Smooth muscle cell (in vitro differentiated cells): ENCODE data around the gene PALMD. TPM values are rescaled to one million over a fixed set of nuclear protein-coding genes. Genes with fewer than 3 reads are reported as not detected.
A peak's percentile ranks its signal among the peaks of the same experiment; 100 is the strongest.

Experiments used
- DNase-seq: peaks from one replicate; lab custom pipeline; 2025; ENCODE audit not compliant: unreplicated experiment; lab: John Stamatoyannopoulos, UW
- H2AFZ ChIP-seq: fragments of 200-600 bp; sonication (generic); 2 replicates; pipeline ENCODE4 v1.6.0; 2016; ENCODE audit warnings: antibody characterized with exemption, low read depth, mild to moderate bottlenecking
- H3F3A ChIP-seq: fragments of 200-600 bp; sonication (generic); 2 replicates; pipeline ENCODE4 v1.6.0; 2017; ENCODE audit warnings: antibody characterized with exemption, low read depth
- H3K27ac ChIP-seq: fragments of 200-600 bp; sonication (generic); 2 replicates; pipeline ENCODE4 v1.5.1; 2016; ENCODE audit warnings: low read depth, mild to moderate bottlenecking
- H3K27me3 ChIP-seq: fragments of 200-600 bp; sonication (generic); 2 replicates; pipeline ENCODE4 v1.6.1; 2016; ENCODE audit warnings: low read depth, mild to moderate bottlenecking
- H3K36me3 ChIP-seq: fragments of 200-600 bp; sonication (generic); 2 replicates; pipeline ENCODE4 v1.5.1; 2016; ENCODE audit warnings: low read depth
- H3K4me1 ChIP-seq: fragments of 200-600 bp; sonication (generic); 2 replicates; pipeline ENCODE4 v1.5.1; 2016; ENCODE audit warnings: low read depth
- H3K4me2 ChIP-seq: fragments of 200-600 bp; sonication (generic); 2 replicates; pipeline ENCODE4 v1.6.0; 2016; ENCODE audit warnings: mild to moderate bottlenecking
- H3K4me3 ChIP-seq: fragments of 200-600 bp; sonication (generic); 2 replicates; pipeline ENCODE4 v1.5.1; 2016; ENCODE audit warnings: mild to moderate bottlenecking
- H3K79me2 ChIP-seq: fragments of 200-600 bp; sonication (generic); 2 replicates; pipeline ENCODE4 v1.6.0; 2016; ENCODE audit warnings: low read depth, mild to moderate bottlenecking
- H3K9ac ChIP-seq: fragments of 200-600 bp; sonication (generic); 2 replicates; pipeline ENCODE4 v1.6.0; 2016; ENCODE audit warnings: low read depth
- H3K9me3 ChIP-seq: fragments of 200-600 bp; sonication (generic); replicated peaks from 2 replicates; pipeline ENCODE4 v1.5.1; 2016; ENCODE audit warnings: low read depth
- H4K20me1 ChIP-seq: fragments of 200-600 bp; sonication (generic); 2 replicates; pipeline ENCODE4 v1.6.0; 2016; ENCODE audit warnings: low read depth
- CTCF ChIP-seq: fragments of 200-600 bp; sonication (generic); IDR thresholded peaks from 2 replicates; pipeline ENCODE4 v1.5.1; 2017; ENCODE audit warnings: borderline replicate concordance, mild to moderate bottlenecking, antibody characterized with exemption; ENCODE audit not compliant: insufficient read depth, poor library complexity, severe bottlenecking
- WGBS: methylation state at CpG from one replicate; pipeline ENCODE4 v1.1.7; 2016; ENCODE audit warnings: low lambda C conversion rate; 5-methylcytosine and 5-hydroxymethylcytosine counted together
- polyA plus RNA-seq: library from polyadenylated mRNA; unstranded; fragments of >200 nt; fragmentation: Nextera tagmentation; extraction: Ambion mirVana; gene quantifications from 2 replicates; pipeline ENCODE4 v1.2.1, GENCODE V29; 2016
- total RNA-seq: library from RNA; depleted of rRNA; stranded (reverse); fragments of >200 nt; gene quantifications from 2 replicates; pipeline ENCODE4 v1.2.3, GENCODE V29; 2014

PALMD gene
- total and polyA plus RNA-seq, 2 experiments from 2014 or later, result 1.1 to 1.2 TPM

GRCh38 chr1:99645203-99645602, 710 bp upstream of the PALMD start:
- 74% methylated on average over 5 of the region's 5 CpGs for WGBS
- no peak overlapping the region for H2AFZ ChIP-seq

GRCh38 chr1:99646868-99647267, 955 bp downstream of the PALMD start:
- 86% methylated on average over 5 of the region's 5 CpGs for WGBS
- H3K4me1 ChIP-seq, result peaks cover 13% of the 10 kb centered on the region

More at GRCh38 chr1:99645203-99645602, 710 bp upstream of the PALMD start:
- Histone ChIP-seq H3K79me2 (no peaks in the 10 kb centered on the region), H3K9me3 (no peaks in the 10 kb centered on the region), H3K4me3 (no peak overlapping the region), H3K27me3 (no peaks in the 10 kb centered on the region), H3K9ac (no peak overlapping the region), H3F3A (peaks cover 3% of the 10 kb centered on the region), H3K4me1 (peaks cover 13% of the 10 kb centered on the region), H3K4me2 (peak overlapping the region; percentile 85), H3K27ac (no peak overlapping the region), H3K36me3 (no peaks in the 10 kb centered on the region), H4K20me1 (no peaks in the 10 kb centered on the region)
- TF ChIP-seq CTCF, result no peak
- DNase-seq, result no peak

GRCh38 chr1:99647490-99647889, 1.6 kb downstream of the PALMD start:
- peaks cover 15% of the 10 kb centered on the region for H3K4me1 ChIP-seq
- no peak overlapping the region for H3K4me2 ChIP-seq
- H3K9me3 ChIP-seq, result no peaks in the 10 kb centered on the region
- TF ChIP-seq CTCF, result no peak
- no peak overlapping the region for H3K9ac ChIP-seq
- H3K4me3 ChIP-seq, result peak overlapping the region; percentile 44
- H2AFZ ChIP-seq, result peak overlapping the region; percentile 57
- H3K36me3 ChIP-seq, result no peaks in the 10 kb centered on the region
- DNase-seq, result no peak
- H3K27me3 ChIP-seq, result no peaks in the 10 kb centered on the region
- peaks cover 3% of the 10 kb centered on the region for H3F3A ChIP-seq
- H3K79me2 ChIP-seq, result no peaks in the 10 kb centered on the region
- 82% methylated on average over 4 of the region's 4 CpGs for WGBS
- H3K27ac ChIP-seq, result no peak overlapping the region
- H4K20me1 ChIP-seq, result no peaks in the 10 kb centered on the region

More at GRCh38 chr1:99646868-99647267, 955 bp downstream of the PALMD start:
- no peak for DNase-seq
- Histone ChIP-seq H3K9me3 (no peaks in the 10 kb centered on the region), H3K79me2 (no peaks in the 10 kb centered on the region), H3F3A (peaks cover 3% of the 10 kb centered on the region), H3K4me3 (peak overlapping the region; percentile 44), H4K20me1 (no peaks in the 10 kb centered on the region), H3K27me3 (no peaks in the 10 kb centered on the region), H2AFZ (peak overlapping the region; percentile 92), H3K27ac (no peak overlapping the region), H3K4me2 (peak overlapping the region; percentile 85), H3K36me3 (no peaks in the 10 kb centered on the region), H3K9ac (no peak overlapping the region)
- no peak for TF ChIP-seq CTCF

- Histone ChIP-seq H3K27me3 (no peaks in the 10 kb centered on the region), H4K20me1 (no peaks in the 10 kb centered on the region), H3K79me2 (no peaks in the 10 kb centered on the region), H3F3A (peaks cover 3% of the 10 kb centered on the region), H3K27ac (no peak overlapping the region), H3K9ac (no peak overlapping the region), H3K4me1 (peaks cover 19% of the 10 kb centered on the region), H3K4me2 (no peak overlapping the region), H2AFZ (peak overlapping the region; percentile 57), H3K9me3 (no peaks in the 10 kb centered on the region), H3K4me3 (peak overlapping the region; percentile 44), H3K36me3 (no peaks in the 10 kb centered on the region)
- 97% methylated on average over 4 of the region's 4 CpGs for WGBS
- DNase-seq, result no peak
- no peak for TF ChIP-seq CTCF
Observed at GRCh38 chr1:99648107-99648506, 2.2 kb downstream of the PALMD start.
